H1 (cell line): ENCODE measurements around the gene SLC16A5. TPM values are rescaled to one million over a fixed set of nuclear protein-coding genes. Genes with fewer than 3 reads are reported as not detected.

ENCODE experiments used
- ATF3 ChIP-seq: IDR thresholded peaks from 2 replicates; pipeline ENCODE4 v1.6.1; 2011; ENCODE audit warnings: low read depth, mild to moderate bottlenecking, low read length; ENCODE audit not compliant: insufficient read depth
- BACH1 ChIP-seq: IDR thresholded peaks from 2 replicates; pipeline ENCODE4 v1.6.1; 2012; ENCODE audit warnings: low read length, improper control_type of control experiment
- BCL11A ChIP-seq, 2 experiments: IDR thresholded peaks; one replicate each; pipeline ENCODE4 v1.6.1; 2011; ENCODE audit warnings: low read depth in 2 of 2, low read length in 2 of 2, mild to moderate bottlenecking in 2 of 2
- CHD7 ChIP-seq: fragments of 300-600 bp; sonication (generic); IDR thresholded peaks from 2 replicates; pipeline ENCODE4 v1.7.1; 2012; ENCODE audit warnings: low read length, moderate library complexity, mild to moderate bottlenecking, inconsistent platforms; ENCODE audit not compliant: insufficient replicate concordance
- KDM5A ChIP-seq: fragments of 200-600 bp; IDR thresholded peaks from 2 replicates; pipeline ENCODE4 v1.7.1; 2012; ENCODE audit warnings: mild to moderate bottlenecking, low read length, inconsistent platforms, mixed read lengths
- MAX ChIP-seq: IDR thresholded peaks from 2 replicates; pipeline ENCODE4 v1.6.1; 2012; ENCODE audit warnings: inconsistent platforms
- PHF8 ChIP-seq: fragments of 200-600 bp; sonication (generic); conservative IDR thresholded peaks from 2 replicates; pipeline ENCODE4 v1.7.1; 2012; ENCODE audit warnings: low read depth, mild to moderate bottlenecking, inconsistent platforms, low read length, moderate library complexity
- RBBP5 ChIP-seq: IDR thresholded peaks from 2 replicates; pipeline ENCODE4 v1.7.1; 2012; ENCODE audit warnings: low read depth, mild to moderate bottlenecking, inconsistent platforms, low read length, moderate library complexity, borderline replicate concordance
- RFX5 ChIP-seq: IDR thresholded peaks from 2 replicates; pipeline ENCODE4 v1.6.1; 2011; ENCODE audit warnings: low read depth, low read length, improper control_type of control experiment, borderline replicate concordance
- SIN3A ChIP-seq, 2 experiments: IDR thresholded peaks in 1 of 2; conservative IDR thresholded peaks in 1 of 2; 2 replicates each; pipeline ENCODE4 v1.6.1; 2011 to 2012; ENCODE audit warnings: low read length in 2 of 2, improper control_type of control experiment in 1 of 2, low read depth in 1 of 2, mild to moderate bottlenecking in 1 of 2
- TAF7 ChIP-seq: optimal IDR thresholded peaks from 2 replicates; pipeline ENCODE3; 2011; ENCODE audit warnings: low read depth, mild to moderate bottlenecking, inconsistent platforms, low read length, moderate library complexity, borderline replicate concordance
- polyA plus RNA-seq, 7 experiments: library from polyadenylated mRNA; depleted of rRNA in 3 of 7; stranded (reverse) in 5 of 7; unstranded in 2 of 7; fragments of >200 nt in 5 of 7; fragments of 200-250 nt in 2 of 7; gene quantifications; 1 replicate in 5 of 7; 2 replicates in 1 of 7; 4 replicates in 1 of 7; pipeline versions ENCODE4 v1.2.1 to v1.2.3, GENCODE V29; 2011 to 2013; ENCODE audit warnings: missing spikeins in 2 of 7, mixed read lengths in 2 of 7
- total RNA-seq: library from RNA; stranded (reverse); fragmentation: NEBNext Ultra II Directional; extraction: Animal tissue kit (Norgen Biotek cat#: 25700); gene quantifications from 2 replicates; pipeline ENCODE4 v1.2.1, GENCODE V29; 2021

Gene SLC16A5
- total and polyA plus RNA-seq, 2 of the 8 experiments (the other 6 are each of a cell fraction or from before 2014, with no cell fraction given) = 17.1 to 34.7 TPM

- no peak for TF ChIP-seq CHD7
- TF ChIP-seq TAF7 = no peak
- TF ChIP-seq KDM5A = no peak
- TF ChIP-seq RBBP5 = no peak
- no peak for TF ChIP-seq ATF3
- no peak for TF ChIP-seq BCL11A (IDR thresholded peaks at IDR 0.05; ENCODE audit: low read depth in 2 of 2, low read length in 2 of 2)
- no peak for TF ChIP-seq BACH1
- TF ChIP-seq RFX5 = no peak
- TF ChIP-seq SIN3A (conservative IDR thresholded peaks at IDR 0.05 in 1 of 2, IDR thresholded peaks at IDR 0.05 in 1 of 2; ENCODE audit: low read depth in 1 of 2, low read length in 2 of 2) = no peak
- TF ChIP-seq PHF8 = no peak
- TF ChIP-seq MAX = no peak
These were observed 30.6 kb downstream of the SLC16A5 start (continued) for GRCh38 chr17:75118307-75118706.
